HG03520 (cell line): Measurements from ENCODE around the gene XPO1.
"Not testable (repeated sequence)": the region's sequence is repeated elsewhere in the genome, so short reads cannot be mapped to it uniquely, and the experiment has no call there.

Experiments
- ATAC-seq: cut with Tn5 transposase; IDR thresholded peaks from one replicate; pipeline ENCODE4 v1.9.1; 2021; ENCODE audit warnings: mild to moderate bottlenecking, moderate library complexity; ENCODE audit not compliant: unreplicated experiment

Gene XPO1

DNA sequence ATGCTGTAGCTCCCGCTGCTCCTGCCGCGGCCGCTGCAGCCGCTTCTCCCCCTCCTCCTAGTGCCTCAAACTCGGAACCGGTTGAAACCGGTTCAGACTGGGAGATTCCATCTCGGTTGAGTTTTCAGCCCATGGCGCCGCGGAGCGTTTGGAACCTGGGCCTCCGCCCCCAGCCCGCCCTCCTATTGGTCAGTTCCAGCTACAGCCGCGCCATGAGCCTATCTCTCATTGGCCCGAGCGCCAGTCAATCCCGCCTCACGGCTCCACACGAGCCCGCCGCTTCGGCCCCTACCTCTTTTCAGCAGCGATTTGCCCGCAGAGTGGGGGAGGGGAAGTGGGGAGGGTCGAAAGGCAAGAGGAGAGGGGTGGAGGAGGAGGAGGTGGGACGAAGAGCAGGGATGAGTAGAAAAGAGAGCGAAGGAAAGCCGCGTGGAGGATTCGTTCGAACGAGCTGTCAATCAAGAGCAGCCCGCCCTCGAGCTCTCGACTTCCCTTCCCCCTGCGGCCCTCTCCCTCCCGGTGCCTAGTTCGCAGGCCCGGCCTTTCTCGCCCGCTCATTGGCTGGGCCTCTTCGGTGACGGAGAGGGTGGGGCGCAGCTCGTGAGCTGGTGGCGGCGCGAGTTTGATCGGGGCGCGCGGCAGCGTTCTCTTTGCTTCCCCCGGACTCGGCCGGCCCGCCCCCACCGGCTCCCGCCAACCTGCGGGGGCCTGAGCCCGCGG, at the start of gene XPO1:
Gene XPO1, minus strand, starts transcription at position 157 of the 720 bp plus-strand sequence. CDS start 4,459 bp downstream, outside the sequence.
- ATAC-seq, result peak; percentile 77

GRCh38 chr2:61586928-61587327, 48.8 kb upstream of the XPO1 start:
- not testable (repeated sequence) for ATAC-seq

- ATAC-seq, result no peak
Observed at GRCh38 chr2:61585383-61585782, 47.2 kb upstream of the XPO1 start.

GRCh38 chr2:61584368-61584767, 46.2 kb upstream of the XPO1 start:
- not testable (repeated sequence) for ATAC-seq

DNA sequence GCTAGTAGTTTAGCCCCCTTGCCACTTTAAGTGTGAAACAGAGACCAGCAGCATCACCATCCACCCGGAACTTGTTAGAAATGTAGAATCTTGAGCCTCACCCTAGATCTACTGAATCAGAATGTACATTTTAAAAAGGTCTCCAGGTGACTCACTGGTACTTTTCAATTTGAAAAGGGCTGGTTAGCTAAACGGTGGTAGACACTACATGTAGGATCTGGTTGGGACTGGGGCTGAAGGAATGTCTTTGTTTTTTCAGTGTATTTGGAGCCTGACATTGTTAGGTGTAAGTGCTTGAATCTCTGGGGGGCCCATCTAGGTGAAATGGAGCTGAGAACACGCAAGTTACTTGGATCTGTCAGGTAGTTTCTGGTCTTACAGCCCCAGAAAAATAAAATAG, 44.0 kb upstream of the XPO1 start:
- ATAC-seq, result no peak

DNA sequence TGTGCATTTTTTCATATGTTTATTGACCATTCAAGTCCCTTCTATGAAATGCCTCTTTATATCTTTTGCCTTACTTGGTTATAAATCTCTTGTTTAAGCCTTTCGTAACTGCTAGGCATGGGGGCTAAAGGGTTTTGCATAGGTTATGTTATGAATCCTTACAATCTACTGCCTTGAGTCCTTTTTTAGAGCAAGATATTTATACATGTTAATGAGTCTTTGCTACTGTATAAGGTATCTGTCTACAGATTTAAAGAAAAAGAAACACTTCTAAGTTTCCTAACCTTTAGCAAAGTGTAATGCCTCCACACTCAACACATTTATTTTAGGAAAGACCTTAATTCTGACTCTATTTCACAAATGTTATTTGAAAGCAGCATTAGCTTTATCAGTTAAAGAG, 43.6 kb upstream of the XPO1 start:
- ATAC-seq, result no peak

DNA sequence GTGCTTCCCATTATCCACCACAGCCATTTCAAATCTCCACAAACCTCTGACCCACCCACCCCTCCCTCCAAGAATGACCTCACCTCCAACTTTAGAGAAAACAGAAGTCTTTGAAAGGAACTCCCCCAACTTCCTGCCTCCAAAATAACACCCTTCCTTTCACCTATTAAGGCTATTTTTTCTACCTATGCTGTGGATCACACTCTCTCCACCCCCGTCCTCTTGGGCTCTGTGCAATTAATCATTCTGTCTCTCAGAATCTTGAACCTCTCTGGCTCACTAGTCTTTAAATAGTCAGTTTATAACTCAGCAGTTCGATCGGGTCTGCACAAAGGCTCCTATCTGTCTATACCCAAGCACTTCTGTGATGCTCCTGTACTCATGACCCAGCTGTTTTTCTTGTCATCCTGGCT, 37.3 kb upstream of the XPO1 start:
- ATAC-seq, result no peak

DNA sequence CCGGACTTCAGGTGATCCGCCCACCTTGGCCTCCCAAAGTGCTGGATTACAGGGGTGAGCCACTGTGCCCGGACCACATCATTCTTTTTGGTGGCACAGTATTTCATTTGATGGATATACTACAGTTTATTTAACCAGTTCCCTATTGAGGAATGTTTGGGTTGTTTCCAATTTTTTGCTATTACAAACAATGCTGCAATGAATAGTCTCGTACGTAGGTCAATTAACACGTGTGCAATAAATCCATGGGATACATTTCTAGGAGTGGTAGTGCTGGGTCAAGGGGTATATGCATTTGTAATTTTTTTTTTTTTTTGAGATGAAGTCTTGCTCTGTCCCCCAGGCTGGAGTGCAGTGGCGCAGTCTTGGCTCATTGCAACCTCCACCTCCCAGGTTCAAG, 28.4 kb upstream of the XPO1 start:
- no peak for ATAC-seq

DNA sequence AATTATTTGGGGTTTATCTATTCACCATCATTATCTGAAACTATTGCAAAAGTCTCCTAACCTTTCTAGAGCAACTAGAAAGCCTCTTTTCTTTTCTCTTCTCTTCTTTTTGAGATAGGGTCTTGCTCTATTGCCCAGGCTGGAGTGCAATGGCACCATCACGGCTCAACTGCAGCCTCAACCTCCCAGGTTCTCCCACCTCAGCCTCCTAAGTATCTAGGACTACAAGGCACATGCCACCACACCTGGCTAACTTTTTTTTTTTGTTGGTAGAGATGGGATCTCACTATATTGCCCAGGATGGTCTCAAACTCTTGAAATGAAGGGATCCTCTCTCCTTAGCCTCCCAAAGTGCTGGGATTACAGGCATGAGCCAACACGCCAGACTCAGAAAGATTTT, 24.5 kb upstream of the XPO1 start:
- no peak for ATAC-seq

DNA sequence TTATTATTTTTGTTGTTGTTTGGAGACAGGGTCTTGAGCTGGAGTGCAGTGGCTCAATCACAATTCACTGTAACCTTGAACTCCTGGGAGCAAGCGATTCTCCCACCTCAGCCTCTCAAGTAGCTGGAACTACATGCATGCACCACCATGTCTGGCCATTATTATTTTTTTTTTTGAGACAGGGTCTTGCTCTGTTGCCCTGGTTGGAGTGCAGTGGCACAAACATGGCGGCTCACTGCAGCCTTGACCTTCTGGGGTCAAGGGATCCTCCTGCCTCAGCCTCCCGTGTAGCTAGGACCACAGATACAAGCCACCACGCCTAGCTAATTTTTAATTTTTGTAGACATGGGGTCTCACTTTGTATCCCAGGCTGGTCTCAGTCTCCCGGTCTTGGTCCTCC, 20.0 kb upstream of the XPO1 start:
- no peak for ATAC-seq

DNA sequence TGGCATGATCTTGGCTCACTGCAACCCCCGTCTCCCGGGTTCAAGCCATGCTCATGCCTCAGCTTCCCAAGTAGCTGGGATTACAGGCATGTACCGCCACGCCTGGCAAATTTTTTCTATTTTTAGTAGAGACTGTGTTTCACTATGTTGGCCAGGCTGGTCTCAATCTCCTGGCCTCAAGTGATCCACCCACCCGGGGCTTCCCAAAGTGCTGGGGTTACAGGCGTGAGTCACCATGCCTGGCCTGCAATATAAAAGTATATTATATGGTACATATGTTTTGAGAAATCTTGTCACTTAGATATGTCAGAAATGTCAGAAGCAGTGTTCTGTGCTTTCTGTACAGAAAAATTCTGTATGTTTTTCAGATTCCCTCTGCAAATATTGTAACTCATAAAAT, 19.2 kb upstream of the XPO1 start:
- ATAC-seq, result no peak

DNA sequence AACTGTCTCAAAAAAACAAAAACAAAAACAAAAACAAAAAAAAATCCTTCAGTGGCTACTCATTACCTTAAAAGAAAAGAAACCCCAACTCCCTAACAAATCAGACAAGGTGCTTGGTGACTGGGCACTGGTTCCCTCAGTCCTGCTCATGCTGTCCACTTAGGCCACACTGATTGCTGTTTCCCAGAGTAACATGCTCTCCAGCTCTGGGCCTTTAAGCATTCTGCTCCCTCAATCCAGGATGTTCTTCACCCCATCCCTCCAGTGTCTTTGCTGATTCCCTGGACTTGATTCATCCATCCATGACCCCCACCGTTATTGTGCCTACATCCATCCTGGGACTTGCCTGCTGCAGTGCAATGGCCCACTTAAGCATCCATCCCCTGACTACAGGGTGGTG, 16.4 kb upstream of the XPO1 start:
- ATAC-seq, result no peak

- no peak for ATAC-seq
Observed at GRCh38 chr2:61550375-61551209, 12.4 kb upstream of the XPO1 start.

DNA sequence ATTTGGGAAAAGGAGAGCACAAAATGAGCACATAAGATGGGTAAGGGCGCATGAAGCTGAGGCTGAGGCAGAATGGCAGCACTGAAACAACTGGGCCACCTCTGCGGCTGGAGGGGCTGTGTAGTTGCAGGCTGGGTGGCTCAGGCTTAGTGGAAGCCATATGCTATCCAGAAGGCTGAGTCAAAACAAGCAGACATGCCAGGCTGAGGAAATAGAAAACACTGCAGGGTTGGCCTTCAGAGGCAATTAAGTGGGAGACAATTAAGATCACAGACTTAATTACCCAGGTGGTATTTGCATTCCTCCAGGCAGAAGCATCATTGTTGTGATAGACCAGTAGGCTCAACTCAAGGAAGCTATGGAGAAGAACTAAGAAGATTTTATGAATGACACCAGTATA, 11.4 kb upstream of the XPO1 start:
- ATAC-seq, result no peak

DNA sequence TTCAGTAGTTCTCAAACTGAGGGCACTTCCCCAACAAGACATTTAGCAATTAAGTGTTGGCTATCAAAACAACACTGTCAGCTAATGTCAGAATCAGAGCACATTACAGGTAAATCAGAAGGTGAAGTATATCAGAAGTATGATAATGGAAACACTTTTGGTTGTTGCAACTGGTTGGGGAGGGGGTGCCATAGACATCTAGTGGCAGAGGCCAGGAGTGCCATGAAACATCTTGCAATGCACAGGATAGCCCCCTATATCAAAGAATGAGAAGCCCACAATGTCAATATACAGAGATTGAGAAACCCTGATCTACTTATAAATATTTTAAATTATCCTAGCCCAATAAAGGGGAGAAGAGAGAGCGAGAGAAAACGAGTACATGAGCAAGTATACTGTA, 4.9 kb upstream of the XPO1 start:
- ATAC-seq, result no peak

DNA sequence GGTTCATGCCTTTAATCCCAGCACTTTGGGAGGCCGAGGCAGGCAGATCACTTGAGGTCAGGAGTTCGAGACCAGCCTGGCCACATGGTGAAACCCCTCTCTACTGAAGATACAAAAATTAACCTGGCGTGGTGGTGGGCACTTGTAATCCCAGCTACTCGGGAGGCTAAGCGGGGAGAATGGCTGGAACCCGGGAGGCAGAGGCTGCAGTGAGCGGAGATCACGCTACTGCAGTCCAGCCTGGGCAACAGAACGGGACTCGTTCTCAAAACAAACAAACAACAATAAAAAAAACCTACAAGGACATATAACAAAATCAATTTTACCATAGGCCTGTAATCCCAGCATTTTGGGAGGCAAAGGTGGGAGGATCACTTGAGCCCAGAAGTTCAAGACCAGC, 2.0 kb upstream of the XPO1 start:
- ATAC-seq, result not testable (repeated sequence)

- peak; percentile 0 for ATAC-seq
Observed at GRCh38 chr2:61538920-61539520, 864 bp upstream of the XPO1 start.

DNA sequence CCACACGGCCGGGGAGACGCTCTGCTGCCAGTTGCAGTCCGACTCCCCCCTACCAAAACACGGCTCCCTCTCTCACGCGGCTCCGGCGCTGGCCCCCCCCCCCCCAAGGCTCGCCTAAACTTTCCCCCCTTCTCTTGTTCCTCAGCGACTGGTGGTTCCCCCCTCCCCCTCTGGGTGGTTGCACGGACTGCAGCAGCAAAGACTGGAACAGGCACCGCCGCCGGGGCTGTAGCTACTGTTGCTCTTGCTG, 281 bp downstream of the XPO1 start:
- ATAC-seq, result no peak

- no peak for ATAC-seq
Observed at GRCh38 chr2:61537277-61537949, 743 bp downstream of the XPO1 start.

DNA sequence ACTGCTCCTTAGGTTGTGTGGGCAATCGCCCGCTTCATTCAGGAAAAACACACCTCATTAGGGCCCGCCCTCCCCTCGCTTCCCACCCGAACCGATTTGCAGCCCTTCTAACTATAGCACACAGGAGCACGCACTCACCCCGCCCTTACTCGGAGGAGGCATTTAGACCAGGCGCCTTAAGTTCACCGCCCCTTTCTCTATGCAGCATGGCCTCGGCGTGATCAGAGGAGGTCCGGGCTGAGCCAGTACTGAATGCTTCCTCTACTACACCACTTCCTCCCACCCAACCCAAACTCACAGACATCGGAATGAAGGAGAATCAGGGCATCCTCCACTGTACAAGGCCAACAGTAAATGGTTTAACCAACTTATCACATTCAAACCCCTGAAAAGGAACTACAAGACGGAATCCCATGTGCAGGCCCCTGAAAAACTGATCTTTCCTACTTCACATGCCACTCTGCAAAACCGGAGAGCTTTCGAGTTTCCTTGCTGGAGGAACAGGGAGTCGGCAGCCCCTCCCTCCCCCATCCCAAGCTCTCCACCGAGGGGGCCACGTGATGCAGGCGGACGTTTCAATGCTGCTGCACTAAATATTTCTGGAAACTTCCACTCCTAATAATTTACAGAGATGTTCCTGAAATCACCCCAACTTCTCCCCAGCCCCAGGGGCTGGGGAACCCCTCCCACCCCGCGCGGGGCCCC, 1.4 kb downstream of the XPO1 start:
- ATAC-seq, result peak; percentile 52

GRCh38 chr2:61536180-61536571, 2.0 kb downstream of the XPO1 start:
- ATAC-seq, result no peak
